ENCODE measurements around the gene UBE2O.

The UBE2O gene

DNA sequence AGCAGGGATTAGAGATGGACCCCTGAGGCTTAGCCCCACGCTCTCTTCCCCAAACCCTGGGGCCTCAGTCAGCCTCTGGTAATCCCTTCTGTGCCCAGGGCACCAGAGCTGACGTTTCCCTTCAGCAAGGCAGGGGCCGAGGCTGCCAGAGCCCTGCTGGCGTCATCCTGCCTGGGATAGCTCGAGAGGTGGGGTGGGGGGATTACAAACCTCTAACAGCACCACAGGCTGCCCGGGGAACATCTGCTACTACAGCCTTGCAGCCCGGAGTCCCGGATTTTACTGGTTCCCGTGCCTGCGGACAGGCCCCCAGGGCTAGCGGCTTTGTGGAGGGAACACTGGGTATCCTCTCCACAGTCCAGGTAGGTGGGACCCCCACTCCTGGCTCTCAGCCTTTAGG lies 14.4 kb upstream of the UBE2O start, which contains the start of gene AANAT:
AANAT (plus strand) TSS at position 238 of the 400 bp plus-strand sequence. CDS start 1,144 bp downstream, outside the sequence.
- no peak for TF ChIP-seq CTCF (IDR thresholded peaks at IDR 0.05; ENCODE audit: low read depth, low read length)
- H3K4me3 ChIP-seq (replicated peaks in 1 of 2; ENCODE audit: low read depth in 2 of 2, low read length in 2 of 2): no peak within 1 kb of the TSS
- DNase-seq (ENCODE audit: low read depth in 2 of 2): no peak

DNA sequence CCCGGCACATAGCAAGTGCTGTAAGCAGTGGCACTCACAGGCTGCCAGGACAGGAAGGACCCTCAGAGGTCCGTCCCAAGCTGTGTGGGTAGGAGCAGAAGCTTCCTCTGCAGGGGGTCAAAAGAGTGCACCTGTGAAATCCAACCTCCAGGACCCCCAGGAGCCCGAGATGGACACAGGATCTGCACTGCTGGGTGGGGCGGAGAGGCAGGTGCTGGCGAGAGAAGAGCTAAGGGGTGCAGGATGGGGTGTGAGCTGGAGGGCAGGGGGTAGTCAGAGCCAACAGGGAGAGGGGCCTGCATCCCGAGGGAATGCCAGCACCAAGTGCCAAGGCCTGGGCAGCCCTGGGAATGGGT lies 13.8 kb upstream of the UBE2O start:
- TF ChIP-seq CTCF (IDR thresholded peaks at IDR 0.05; ENCODE audit: low read depth, low read length): no peak
- DNase-seq (ENCODE audit: low read depth in 2 of 2): no peak
- no peak overlapping the region for H3K4me3 ChIP-seq (replicated peaks in 1 of 2; ENCODE audit: low read depth in 2 of 2, low read length in 2 of 2)

GRCh38 chr17:76462556-76463290 lies 9.8 kb upstream of the UBE2O start:
- TF ChIP-seq CTCF (IDR thresholded peaks at IDR 0.05; ENCODE audit: low read depth, low read length): no peak
- no peak overlapping the region for H3K4me3 ChIP-seq (replicated peaks in 1 of 2; ENCODE audit: low read depth in 2 of 2, low read length in 2 of 2)
- DNase-seq (ENCODE audit: low read depth in 2 of 2): no peak

- H3K4me3 ChIP-seq (replicated peaks in 1 of 2; ENCODE audit: low read depth in 2 of 2, low read length in 2 of 2): no peak overlapping the region
- DNase-seq (ENCODE audit: low read depth in 2 of 2): peak in 1 of 2 donors; percentile 66
- TF ChIP-seq CTCF (IDR thresholded peaks at IDR 0.05; ENCODE audit: low read depth, low read length): no peak
These were observed 9.0 kb upstream of the UBE2O start for GRCh38 chr17:76461765-76462555.

DNA sequence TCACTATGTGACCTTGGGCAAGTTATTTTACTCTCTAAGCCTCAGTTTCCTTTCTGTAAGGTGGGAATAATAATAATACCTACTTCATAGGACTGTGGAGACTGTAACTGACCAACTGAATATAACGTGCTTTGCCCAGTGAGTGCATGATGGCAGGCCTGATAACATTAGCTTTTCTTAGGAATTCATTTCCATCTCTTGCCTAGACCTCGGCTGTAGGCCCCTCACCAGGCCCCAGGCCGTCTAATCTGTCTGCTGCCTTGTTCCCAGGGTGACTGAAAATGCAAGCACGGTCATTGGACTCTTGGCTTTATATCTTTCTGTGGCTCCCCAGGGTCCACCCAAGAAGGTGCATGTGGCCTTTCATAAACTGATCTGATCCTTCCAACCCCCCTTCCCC lies 6.7 kb upstream of the UBE2O start:
- no peak for TF ChIP-seq CTCF (IDR thresholded peaks at IDR 0.05; ENCODE audit: low read depth, low read length)
- no peak overlapping the region for H3K4me3 ChIP-seq (replicated peaks in 1 of 2; ENCODE audit: low read depth in 2 of 2, low read length in 2 of 2)

GRCh38 chr17:76458580-76459490 lies 5.9 kb upstream of the UBE2O start:
- peak; percentile 67 to 74 for DNase-seq (ENCODE audit: low read depth in 2 of 2)
- TF ChIP-seq CTCF (IDR thresholded peaks at IDR 0.05; ENCODE audit: low read depth, low read length): peak; percentile 76
- H3K4me3 ChIP-seq (replicated peaks in 1 of 2; ENCODE audit: low read depth in 2 of 2, low read length in 2 of 2): no peak overlapping the region

More for the DNA sequence above, 6.7 kb upstream of the UBE2O start:
- no peak for DNase-seq (ENCODE audit: low read depth in 2 of 2)
